Stimulated activated CD8-positive, alpha-beta memory T cell treated with anti-CD3 and anti-CD28 coated beads, Interleukin-7, amount 100 ng/mL, for 4 hours (primary cell): ENCODE results near the gene AGAP1.
"Not testable (repeated sequence)": the region's sequence is repeated elsewhere in the genome, so short reads cannot be mapped to it uniquely, and the experiment has no call there.

ENCODE experiments used
- DNase-seq, 2 donors: peaks; one replicate each; pipeline ENCODE4 v3.0.0-alpha.2; 2020; ENCODE audit warnings: low read depth in 2 of 2

AGAP1 gene

DNA sequence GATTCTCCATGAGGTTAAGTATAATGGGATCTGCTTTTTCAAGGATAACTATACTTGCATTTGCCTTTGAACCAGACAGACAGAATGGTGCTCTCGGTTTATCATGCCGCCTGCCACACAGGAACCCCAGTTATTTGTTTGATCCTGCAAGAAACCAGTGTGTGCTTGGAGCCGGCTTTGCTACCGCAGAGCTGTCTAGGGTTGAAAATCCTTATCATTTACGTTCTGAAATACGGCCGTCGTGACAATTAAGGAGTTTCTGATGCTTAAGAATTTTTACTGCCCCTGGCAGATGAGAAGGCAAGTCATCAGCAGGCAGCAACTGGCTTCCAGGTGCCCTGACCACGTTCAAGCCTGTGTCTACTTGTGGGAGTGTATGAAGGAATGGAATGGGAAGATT, 562.3 kb downstream of the AGAP1 start:
- DNase-seq, result no peak

GRCh38 chr2:236057375-236057774, 563.5 kb downstream of the AGAP1 start:
- no peak for DNase-seq

- no peak for DNase-seq
These were observed 567.7 kb downstream of the AGAP1 start for GRCh38 chr2:236061497-236061896.

DNA sequence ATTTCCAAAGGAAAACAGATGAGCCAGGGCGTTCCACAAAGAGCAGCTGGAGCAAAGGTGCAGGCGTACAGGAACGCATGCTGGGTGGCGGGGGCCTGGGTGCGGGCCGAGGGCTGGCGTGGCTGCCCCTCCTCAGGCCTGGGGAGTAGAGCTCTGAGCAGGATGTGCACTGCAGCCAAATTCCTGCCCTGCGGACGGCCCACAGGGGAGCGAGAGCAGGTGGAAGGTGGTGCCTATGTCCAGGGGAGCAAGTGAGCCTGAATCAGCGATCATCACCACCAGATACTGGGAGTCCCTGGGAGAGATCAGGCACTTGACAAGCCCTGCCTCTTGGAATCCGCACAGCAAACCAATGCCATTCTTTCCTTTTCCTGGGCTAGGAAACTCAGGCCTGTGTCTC, 568.1 kb downstream of the AGAP1 start:
- DNase-seq, result no peak

DNA sequence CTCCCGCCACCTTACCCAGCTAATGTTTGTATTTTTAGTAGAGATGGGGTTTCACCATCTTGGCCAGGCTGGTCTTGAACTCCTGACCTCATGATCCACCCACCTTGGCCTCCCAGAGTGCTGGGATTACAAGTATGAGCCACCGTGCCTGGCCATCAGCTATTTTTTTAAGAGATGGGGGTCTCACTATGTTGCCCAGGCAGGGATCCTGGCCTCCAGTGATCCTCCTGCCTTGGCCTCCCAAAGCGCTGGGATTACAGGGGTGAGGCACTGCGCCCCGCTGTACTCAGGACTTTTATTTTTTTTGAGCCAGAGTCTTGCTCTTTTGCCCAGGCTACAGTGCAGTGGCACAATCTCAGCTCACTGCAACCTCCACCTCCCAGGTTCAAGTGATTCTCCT, 569.0 kb downstream of the AGAP1 start:
- DNase-seq, result not testable (repeated sequence)

GRCh38 chr2:236063994-236064393, 570.2 kb downstream of the AGAP1 start:
- DNase-seq, result no peak

GRCh38 chr2:236065314-236066160, 571.7 kb downstream of the AGAP1 start:
- no peak for DNase-seq

DNA sequence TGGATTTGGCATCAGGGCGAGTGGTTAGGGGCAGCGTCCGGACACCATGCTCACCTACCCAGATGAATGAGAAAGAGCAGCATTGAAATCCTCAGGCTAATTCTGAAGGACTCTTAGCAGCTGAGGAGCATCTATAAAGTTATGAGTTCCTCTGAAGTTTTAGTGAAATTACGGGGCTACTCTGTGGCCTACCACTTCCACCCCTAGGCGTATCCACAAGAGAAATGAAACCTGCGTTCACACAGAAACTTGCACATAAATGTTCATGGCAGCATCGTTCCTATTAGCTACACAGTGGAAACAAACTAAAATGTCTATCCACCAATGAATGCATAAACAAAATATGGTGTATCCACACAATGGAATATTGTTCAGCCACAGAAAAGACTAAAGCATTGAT, 576.4 kb downstream of the AGAP1 start:
- no peak for DNase-seq

- DNase-seq, result no peak
These were observed 579.4 kb downstream of the AGAP1 start for GRCh38 chr2:236073246-236073645.

- no peak for DNase-seq
These were observed 580.2 kb downstream of the AGAP1 start for GRCh38 chr2:236073867-236074655.

- no peak for DNase-seq
These were observed 582.0 kb downstream of the AGAP1 start for GRCh38 chr2:236075802-236076201.

DNA sequence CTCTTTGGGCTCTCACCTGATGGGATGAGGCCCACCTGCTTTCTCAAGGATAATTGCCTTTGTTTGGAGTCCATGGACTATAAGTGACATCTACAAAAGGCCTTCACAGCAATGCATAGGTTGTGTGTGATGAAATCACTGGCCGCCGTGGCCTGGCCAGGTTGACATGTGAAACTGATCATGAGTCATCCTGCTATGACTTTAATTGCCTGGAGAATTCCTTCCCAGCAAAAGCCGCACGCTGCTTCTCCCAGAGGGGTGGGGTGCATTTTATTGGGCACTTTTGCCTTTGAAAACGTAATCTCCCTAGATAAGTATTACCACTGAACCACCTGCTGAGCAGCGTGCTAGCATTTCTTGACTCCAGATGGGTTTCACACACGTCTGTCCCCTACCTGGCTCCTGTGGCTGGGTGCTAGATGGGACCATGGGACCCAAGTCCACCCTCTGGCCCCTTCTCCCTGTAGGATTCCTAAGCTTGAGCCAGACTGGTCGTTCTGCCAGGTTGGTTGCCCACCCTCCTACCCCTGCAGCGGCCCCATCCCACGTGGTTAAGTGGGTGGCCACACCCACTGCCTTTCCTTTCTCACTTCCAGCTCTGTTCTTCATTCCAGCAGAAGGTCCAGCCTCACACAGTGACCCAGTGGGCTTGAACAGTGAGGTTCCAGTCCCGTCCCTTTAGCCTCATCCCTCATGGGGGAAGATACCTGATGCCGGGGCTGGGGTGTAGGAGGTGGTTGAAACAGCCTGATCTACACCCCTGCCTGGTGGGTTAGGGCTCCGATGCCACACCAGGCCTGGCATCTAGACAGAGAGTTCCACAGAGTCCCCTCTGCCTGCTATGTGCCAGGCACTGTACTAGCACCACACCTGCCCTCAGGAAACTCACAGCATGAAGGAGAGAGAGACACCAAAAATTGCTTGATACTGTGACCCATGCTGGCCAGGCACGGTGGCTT, 584.7 kb downstream of the AGAP1 start:
- no peak for DNase-seq

- no peak for DNase-seq
These were observed 586.6 kb downstream of the AGAP1 start for GRCh38 chr2:236080412-236080811.

DNA sequence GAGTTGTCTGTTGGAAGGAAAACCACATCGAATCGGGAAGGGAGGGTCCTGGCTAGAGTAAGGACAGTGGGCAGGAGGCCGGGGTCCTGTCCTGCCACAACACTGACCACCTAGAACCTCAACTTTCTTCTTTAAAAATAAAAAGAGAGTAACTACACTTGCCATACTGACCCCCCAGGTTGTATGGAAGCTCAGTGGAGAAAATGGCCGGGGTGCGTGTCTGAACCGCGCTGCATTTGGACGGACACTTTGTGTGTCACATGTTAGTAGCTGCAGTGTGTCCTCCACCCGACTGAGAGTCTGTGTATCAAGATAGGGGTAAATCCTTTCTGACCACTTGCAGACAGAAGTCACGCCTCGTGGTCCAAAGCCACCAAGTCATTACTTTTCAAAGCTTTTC, 587.3 kb downstream of the AGAP1 start:
- no peak for DNase-seq

DNA sequence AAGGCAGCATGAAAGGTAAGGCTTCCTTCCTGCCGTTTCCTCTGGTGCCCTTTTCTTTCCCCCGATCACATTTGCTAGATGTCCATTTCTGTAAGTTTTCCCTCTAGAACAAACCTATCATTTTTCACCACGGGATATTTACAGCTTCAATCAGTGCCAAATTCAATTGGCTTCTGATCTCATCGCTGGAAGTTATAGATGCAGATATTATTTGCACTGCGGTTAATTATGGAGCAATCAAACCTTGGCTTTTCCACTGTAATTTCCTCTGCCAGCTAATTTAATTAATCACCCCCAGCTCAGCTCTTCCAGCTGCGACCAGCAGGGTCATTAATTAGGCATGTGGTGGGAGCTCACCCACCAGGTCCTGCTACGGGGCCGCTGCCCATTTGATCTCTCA, 588.2 kb downstream of the AGAP1 start:
- no peak for DNase-seq

DNA sequence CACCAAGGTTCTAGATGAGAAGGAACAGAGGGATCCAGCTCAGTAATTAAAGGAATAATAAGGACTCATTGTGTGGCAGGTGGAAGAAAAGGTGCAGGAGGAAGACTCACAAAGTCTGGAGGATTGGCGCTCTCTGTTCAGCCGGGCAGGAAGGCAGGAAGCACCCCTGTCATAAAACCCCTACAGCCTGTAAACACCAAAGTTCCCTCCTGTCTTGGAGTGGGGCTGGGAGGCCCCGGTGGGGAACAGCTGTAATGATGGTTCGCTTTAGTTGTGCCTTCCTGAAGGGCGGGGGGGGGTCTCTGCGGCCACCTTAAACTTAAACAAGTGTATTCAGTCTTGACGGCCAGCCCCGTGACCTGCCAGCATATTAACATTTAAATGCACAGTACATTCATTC, 590.1 kb downstream of the AGAP1 start:
- no peak for DNase-seq

- DNase-seq, result no peak
These were observed 591.4 kb downstream of the AGAP1 start for GRCh38 chr2:236085211-236085610.

DNA sequence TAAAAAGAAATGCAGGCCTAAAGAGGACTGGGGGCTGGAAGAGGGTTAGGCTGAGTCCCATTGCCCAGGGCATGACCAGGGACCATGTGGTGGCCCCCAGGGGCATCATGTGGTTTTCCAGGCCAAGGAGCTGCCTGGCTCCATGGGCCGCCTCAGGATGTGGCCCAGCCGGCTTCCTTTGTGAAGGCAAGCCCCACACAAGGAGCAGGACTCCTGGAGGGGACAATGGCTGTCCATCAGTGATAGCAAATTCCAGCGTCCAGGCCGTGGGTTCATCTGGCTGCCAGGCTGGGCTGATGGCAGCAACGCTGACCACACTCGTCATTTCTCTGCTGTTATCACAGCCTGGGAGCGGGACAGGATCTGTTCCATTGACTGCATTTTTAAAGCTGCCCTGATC, 591.8 kb downstream of the AGAP1 start:
- no peak for DNase-seq

DNA sequence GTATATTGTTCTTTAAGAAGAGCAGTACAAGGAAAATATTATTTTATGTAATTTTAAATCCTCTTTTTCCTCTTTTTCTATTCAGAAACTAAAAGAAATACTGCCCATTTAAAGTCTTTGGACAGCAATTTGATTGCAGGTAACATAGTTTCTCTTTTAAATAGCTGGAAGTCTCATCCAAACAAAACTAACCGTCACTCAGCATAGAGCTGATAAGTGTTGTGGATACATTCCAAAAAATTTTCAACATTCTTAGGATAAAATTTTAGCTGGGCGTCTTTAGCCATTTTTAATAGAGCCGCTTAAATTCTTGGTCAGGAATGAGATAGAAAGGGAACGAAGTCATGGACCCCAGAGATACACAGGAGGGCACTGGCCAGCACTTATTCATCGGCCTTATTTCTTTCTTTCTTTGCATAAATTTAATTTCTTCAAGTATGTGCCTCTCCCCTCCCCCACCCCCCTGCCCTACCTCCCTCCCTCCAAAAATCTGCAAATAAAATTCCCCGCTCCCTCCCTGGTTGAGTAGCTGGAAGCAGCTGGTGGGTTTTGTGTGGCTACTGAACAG, 592.6 kb downstream of the AGAP1 start:
- no peak for DNase-seq

DNA sequence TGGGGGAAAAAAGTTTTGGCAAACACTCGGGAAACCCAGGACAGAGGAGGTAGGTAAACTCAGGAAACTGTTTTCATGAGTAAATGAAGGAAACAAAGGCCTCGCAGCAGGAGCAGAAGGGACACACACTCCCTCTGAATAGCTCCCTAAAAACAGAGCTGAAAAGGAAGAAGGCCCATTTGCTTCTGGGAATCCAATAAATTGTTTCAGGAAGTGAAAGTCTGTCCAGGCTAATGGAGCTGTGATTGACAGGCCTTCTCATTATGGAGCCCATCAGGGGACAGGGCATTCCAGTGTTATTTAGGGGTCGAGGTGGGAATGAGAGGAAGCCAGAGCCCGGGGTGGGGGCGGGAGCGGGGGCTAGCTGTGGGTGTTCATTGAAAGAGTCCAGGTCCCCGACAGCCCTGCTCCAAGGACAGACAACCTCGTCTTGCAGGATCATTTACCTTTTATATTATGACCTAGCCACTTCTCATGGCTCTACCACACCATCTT, 593.2 kb downstream of the AGAP1 start:
- no peak for DNase-seq

- no peak for DNase-seq
These were observed 594.7 kb downstream of the AGAP1 start for GRCh38 chr2:236088368-236089057.
